H9 (cell line): ENCODE measurements around the gene SLC22A12. TPM values are rescaled to one million over a fixed set of nuclear protein-coding genes. Genes with fewer than 3 reads are reported as not detected.

ENCODE experiments used
- DNase-seq: peaks from one replicate; pipeline ENCODE4 v3.0.0-alpha.2; 2017
- H2AFZ ChIP-seq: one replicate; pipeline ENCODE4 v1.6.1; 2013; ENCODE audit warnings: mild to moderate bottlenecking, low read length, control low read depth, moderate library complexity
- H2AK5ac ChIP-seq: 2 replicates; pipeline ENCODE4 v1.6.1; 2013; ENCODE audit warnings: low read length, control low read depth, mixed read lengths; ENCODE audit not compliant: insufficient read length
- H2BK120ac ChIP-seq: one replicate; pipeline ENCODE4 v1.6.1; 2013; ENCODE audit warnings: low read depth, mild to moderate bottlenecking, low read length, control low read depth, inconsistent platforms; ENCODE audit not compliant: poor library complexity, severe bottlenecking
- H2BK12ac ChIP-seq: 2 replicates; pipeline ENCODE4 v1.6.1; 2013; ENCODE audit warnings: low read length, control low read depth, mixed read lengths, low read depth; ENCODE audit not compliant: insufficient read length
- H2BK15ac ChIP-seq: 2 replicates; pipeline ENCODE4 v1.6.1; 2013; ENCODE audit warnings: low read depth, low read length, control low read depth
- H2BK20ac ChIP-seq: one replicate; pipeline ENCODE4 v1.6.1; 2013; ENCODE audit warnings: low read depth, mild to moderate bottlenecking, low read length, control low read depth, inconsistent platforms; ENCODE audit not compliant: poor library complexity, severe bottlenecking
- H2BK5ac ChIP-seq: 2 replicates; pipeline ENCODE4 v1.6.1; 2013; ENCODE audit warnings: low read length, control low read depth, mixed read lengths; ENCODE audit not compliant: insufficient read length
- H3K14ac ChIP-seq: 2 replicates; pipeline ENCODE4 v1.6.1; 2013; ENCODE audit warnings: low read length, control low read depth; ENCODE audit not compliant: insufficient read depth
- H3K18ac ChIP-seq: 2 replicates; pipeline ENCODE4 v1.6.1; 2013; ENCODE audit warnings: low read depth, mild to moderate bottlenecking, mixed read lengths, low read length, control low read depth; ENCODE audit not compliant: insufficient read length
- H3K23ac ChIP-seq: 2 replicates; pipeline ENCODE4 v1.6.1; 2013; ENCODE audit warnings: low read length, control low read depth, mixed read lengths, low read depth; ENCODE audit not compliant: insufficient read length
- H3K23me2 ChIP-seq: 2 replicates; pipeline ENCODE4 v1.6.1; 2013; ENCODE audit warnings: low read depth, mild to moderate bottlenecking, mixed read lengths, low read length, control low read depth; ENCODE audit not compliant: insufficient read length, poor library complexity, severe bottlenecking
- H3K27ac ChIP-seq: 2 replicates; pipeline ENCODE4 v1.5.1; 2013; ENCODE audit warnings: low read length, control low read depth, mixed read lengths, low read depth; ENCODE audit not compliant: insufficient read length
- H3K27me3 ChIP-seq: 2 replicates; pipeline ENCODE4 v1.6.1; 2013; ENCODE audit warnings: low read length, control low read depth, inconsistent platforms; ENCODE audit not compliant: insufficient read depth
- H3K4ac ChIP-seq: 2 replicates; pipeline ENCODE4 v1.6.1; 2013; ENCODE audit warnings: low read depth, mild to moderate bottlenecking, control low read depth, inconsistent platforms, low read length, moderate library complexity
- H3K4me1 ChIP-seq: 2 replicates; pipeline ENCODE4 v1.6.1; 2013; ENCODE audit warnings: low read length, control low read depth, inconsistent platforms; ENCODE audit not compliant: insufficient read depth
- H3K4me2 ChIP-seq: 2 replicates; pipeline ENCODE4 v1.6.1; 2013; ENCODE audit warnings: low read length, control low read depth, mixed read lengths; ENCODE audit not compliant: insufficient read length, insufficient read depth
- H3K56ac ChIP-seq: 2 replicates; pipeline ENCODE4 v1.6.1; 2013; ENCODE audit warnings: low read depth, mild to moderate bottlenecking, mixed read lengths, low read length, control low read depth; ENCODE audit not compliant: insufficient read length
- H3K79me1 ChIP-seq: 2 replicates; pipeline ENCODE4 v1.6.1; 2013; ENCODE audit warnings: low read depth, mild to moderate bottlenecking, moderate library complexity, low read length, control low read depth, inconsistent platforms; ENCODE audit not compliant: insufficient read depth, poor library complexity, severe bottlenecking
- H3K79me2 ChIP-seq: 2 replicates; pipeline ENCODE4 v1.6.1; 2013; ENCODE audit warnings: low read length, control low read depth, inconsistent platforms; ENCODE audit not compliant: insufficient read depth
- H3K9ac ChIP-seq: 2 replicates; pipeline ENCODE4 v1.6.1; 2013; ENCODE audit warnings: low read length, control low read depth, mixed read lengths; ENCODE audit not compliant: insufficient read length; ENCODE audit errors: extremely low read depth
- H3K9me3 ChIP-seq: one replicate; pipeline ENCODE4 v1.6.1; 2013; ENCODE audit warnings: low read depth, low read length, inconsistent platforms; ENCODE audit not compliant: control insufficient read depth
- H3T11ph ChIP-seq: one replicate; pipeline ENCODE4 v1.6.1; 2013; ENCODE audit warnings: mild to moderate bottlenecking, low read length, control low read depth, inconsistent platforms
- H4K20me1 ChIP-seq: one replicate; pipeline ENCODE4 v1.6.1; 2013; ENCODE audit not compliant: control insufficient read depth, insufficient read length, insufficient read depth
- H4K5ac ChIP-seq: 2 replicates; pipeline ENCODE4 v1.6.1; 2013; ENCODE audit warnings: low read depth, mild to moderate bottlenecking, mixed read lengths, low read length, control low read depth; ENCODE audit not compliant: insufficient read length
- H4K8ac ChIP-seq: replicated peaks from 2 replicates; pipeline ENCODE4 v1.6.1; 2013; ENCODE audit warnings: low read length, control low read depth, mixed read lengths, low read depth; ENCODE audit not compliant: insufficient read length
- H4K91ac ChIP-seq: 2 replicates; pipeline ENCODE4 v1.6.1; 2013; ENCODE audit warnings: low read depth, mild to moderate bottlenecking, moderate library complexity, mixed read lengths, low read length, control low read depth; ENCODE audit not compliant: insufficient read length
- H3K27ac Mint-ChIP-seq, 3 experiments: 2 replicates in 2 of 3; 3 replicates in 1 of 3; pipeline ENCODE4 v1.8.0; 2020 to 2021; ENCODE audit warnings: mixed read lengths in 3 of 3, mild to moderate bottlenecking in 1 of 3, moderate library complexity in 1 of 3
- H3K27me3 Mint-ChIP-seq: 2 replicates; pipeline ENCODE4 v1.8.0; 2021; ENCODE audit warnings: low read depth, mild to moderate bottlenecking, moderate library complexity, mixed read lengths
- H3K36me3 Mint-ChIP-seq, 3 experiments: 2 replicates in 2 of 3; 3 replicates in 1 of 3; pipeline ENCODE4 v1.8.0; 2020 to 2021; ENCODE audit warnings: low read depth in 3 of 3, mixed read lengths in 3 of 3; ENCODE audit not compliant: insufficient read depth in 1 of 3
- H3K4me1 Mint-ChIP-seq, 2 experiments: 2 replicates each; pipeline ENCODE4 v1.8.0; 2020; ENCODE audit warnings: mixed read lengths in 2 of 2
- H3K4me3 Mint-ChIP-seq, 2 experiments: 2 replicates in 1 of 2; 3 replicates in 1 of 2; pipeline ENCODE4 v1.8.0; 2020 to 2021; ENCODE audit warnings: mild to moderate bottlenecking in 2 of 2, mixed read lengths in 2 of 2, moderate library complexity in 1 of 2
- H3K9me3 Mint-ChIP-seq, 2 experiments: 2 replicates in 1 of 2; 3 replicates in 1 of 2; pipeline ENCODE4 v1.8.0; 2020; ENCODE audit warnings: mild to moderate bottlenecking in 2 of 2, mixed read lengths in 2 of 2, moderate library complexity in 1 of 2
- CTCF ChIP-seq: fragments of 200-600 bp; sonication (generic); conservative IDR thresholded peaks from 3 replicates; pipeline ENCODE4 v1.8.0; 2021; ENCODE audit warnings: antibody characterized with exemption, mild to moderate bottlenecking
- WGBS: extraction: QIAGEN DNeasy Blood & Tissue Kit; methylation state at CpG from one replicate; pipeline ENCODE4 v1.1.7; 2013; ENCODE audit warnings: missing lambda C conversion rate, low lambda C conversion rate, mixed read lengths; ENCODE audit not compliant: insufficient read length; ENCODE audit errors: extremely low coverage; 5-methylcytosine and 5-hydroxymethylcytosine counted together
- total RNA-seq: library from RNA; stranded (reverse); gene quantifications from 2 replicates; pipeline ENCODE4 v1.2.1, GENCODE V29; 2021

SLC22A12 gene
- total RNA-seq, 1 experiment from 2014 or later: not detected

DNA sequence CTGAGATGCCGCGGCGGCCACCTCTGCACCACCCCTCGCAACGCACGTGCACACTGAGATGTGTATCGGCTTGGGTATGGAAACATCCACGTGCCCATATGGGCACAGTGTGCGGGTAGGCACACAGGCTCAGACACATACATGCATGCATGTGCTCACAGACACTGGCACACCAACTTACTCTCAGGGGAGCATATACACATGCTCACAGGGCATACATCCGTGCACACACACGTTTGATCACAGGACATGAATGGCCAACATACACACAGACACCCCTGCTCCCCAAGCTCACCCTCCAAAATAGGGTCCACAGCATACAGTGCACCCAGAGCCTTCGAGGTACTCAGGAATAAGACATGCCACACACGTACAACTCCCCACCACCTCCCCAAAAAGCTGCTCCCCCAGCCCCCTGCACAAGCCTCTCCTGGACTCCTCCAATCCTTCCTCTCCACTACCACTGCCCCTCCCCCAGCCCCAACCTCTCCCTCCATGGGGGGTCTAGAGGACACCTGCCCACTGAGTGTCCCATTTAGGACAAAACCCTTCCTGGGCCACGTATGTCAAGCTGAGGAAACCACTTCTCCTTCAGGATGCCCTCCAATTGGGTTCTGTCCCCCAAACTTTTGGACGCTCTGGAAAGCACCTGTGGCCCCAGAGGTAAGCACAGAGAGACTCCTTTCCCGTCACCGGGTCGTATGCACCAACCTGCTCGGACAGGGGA lies 53.1 kb downstream of the SLC22A12 start:
- H3K9ac ChIP-seq: no peak overlapping the region
- no peak overlapping the region for H3K27ac ChIP-seq
- no peak overlapping the region for H3K56ac ChIP-seq
- H3K9me3 ChIP-seq: no peaks in the 10 kb centered on the region
- no peak overlapping the region for H2BK120ac ChIP-seq
- Mint-ChIP-seq H3K27ac (no peak overlapping the region; a peak in 1 of 7 replicates), H3K36me3 (no peaks in the 10 kb centered on the region), H3K9me3 (no peaks in the 10 kb centered on the region; a peak in 1 of 5 replicates), H3K4me1 (peaks cover 17 to 33% of the 10 kb centered on the region in 2 experiments), H3K27me3 (peaks cover 61% of the 10 kb centered on the region), H3K4me3 (peak overlapping the region; percentile 71 to 93)
- H3T11ph ChIP-seq: no peak overlapping the region
- H3K79me2 ChIP-seq: no peaks in the 10 kb centered on the region
- TF ChIP-seq CTCF: no peak
- H2BK20ac ChIP-seq: no peak overlapping the region
- peaks cover 35% of the 10 kb centered on the region for H3K27me3 ChIP-seq
- H2BK12ac ChIP-seq: no peak overlapping the region
- no peaks in the 10 kb centered on the region for H4K20me1 ChIP-seq
- no peak overlapping the region for H2AFZ ChIP-seq
- no peak overlapping the region for H2AK5ac ChIP-seq
- no peak overlapping the region for H4K8ac ChIP-seq
- H4K91ac ChIP-seq: no peak overlapping the region
- H4K5ac ChIP-seq: no peak overlapping the region
- no peaks in the 10 kb centered on the region for H3K79me1 ChIP-seq
- H3K4me1 ChIP-seq: peaks cover 2% of the 10 kb centered on the region; the same call in 1 of the 2 replicates
- H3K14ac ChIP-seq: no peak overlapping the region
- no peak overlapping the region for H3K23ac ChIP-seq
- H3K4ac ChIP-seq: no peak overlapping the region
- no peak overlapping the region for H3K18ac ChIP-seq
- no peak overlapping the region for H2BK15ac ChIP-seq
- no peak for DNase-seq
- WGBS: no CpG with 5 or more reads among the region's 19 CpGs
- peaks cover 19% of the 10 kb centered on the region for H3K23me2 ChIP-seq
- H3K4me2 ChIP-seq: peak overlapping the region; percentile 69
- no peak overlapping the region for H2BK5ac ChIP-seq
